Coronary artery (tissue), 2 donors: Measurements from ENCODE around the gene FGF19.

Source experiments
- DNase-seq: peaks from one replicate; pipeline ENCODE4 v3.0.0-alpha.2; 2017; ENCODE audit warnings: low spot score
- H3K27ac ChIP-seq, 2 donors: fragments of 200-600 bp; sonication (generic); one replicate each; pipeline ENCODE4 v1.5.1; 2016 to 2019
- H3K4me3 ChIP-seq: fragments of 200-600 bp; sonication (generic); 2 replicates; pipeline ENCODE4 v1.5.1; 2016; ENCODE audit warnings: mild to moderate bottlenecking, moderate library complexity
- CTCF ChIP-seq: fragments of 200-600 bp; sonication (generic); IDR thresholded peaks from one replicate; pipeline ENCODE4 v1.5.1; 2019; ENCODE audit warnings: antibody characterized with exemption

The FGF19 gene

GRCh38 chr11:69680688-69681087 lies 23.1 kb downstream of the FGF19 start:
- H3K27ac ChIP-seq, result no peak overlapping the region
- DNase-seq, result no peak
- H3K4me3 ChIP-seq, result no peak overlapping the region
- no peak for TF ChIP-seq CTCF

GRCh38 chr11:69677749-69678148 lies 26.1 kb downstream of the FGF19 start:
- no peak for TF ChIP-seq CTCF
- Histone ChIP-seq H3K27ac (no peak overlapping the region), H3K4me3 (no peak overlapping the region)
- DNase-seq, result no peak

- Histone ChIP-seq H3K4me3 (peak within 1 kb of the TSS; percentile 79), H3K27ac (peak within 1 kb of the TSS; percentile 76 to 86)
- no peak for TF ChIP-seq CTCF
- DNase-seq, result peak; percentile 95
Measured at GRCh38 chr11:69674886-69675714, 28.7 kb downstream of the FGF19 start, which contains the start of gene LTO1. Gene LTO1 (minus strand): TSS chr11:69675353. CDS start chr11:69675239, 114 bp downstream.

- Histone ChIP-seq H3K4me3 (peak overlapping the region; percentile 79), H3K27ac (peak overlapping the region; percentile 76 to 86)
- no peak for DNase-seq
- no peak for TF ChIP-seq CTCF
Measured at GRCh38 chr11:69674267-69674885, 29.4 kb downstream of the FGF19 start.

GRCh38 chr11:69671734-69672465 lies 31.9 kb downstream of the FGF19 start:
- H3K4me3 ChIP-seq, result no peak overlapping the region
- DNase-seq, result no peak
- H3K27ac ChIP-seq, result no peak overlapping the region
- TF ChIP-seq CTCF, result no peak

- peak; percentile 93 for TF ChIP-seq CTCF
- DNase-seq, result peak; percentile 92
- H3K4me3 ChIP-seq, result peak overlapping the region; percentile 43
- H3K27ac ChIP-seq, result peak overlapping the region in 1 of 2 donors; percentile 54
Measured at GRCh38 chr11:69670158-69670845, 33.5 kb downstream of the FGF19 start.
